ENCODE measurements around the gene ITGAV.

DNA sequence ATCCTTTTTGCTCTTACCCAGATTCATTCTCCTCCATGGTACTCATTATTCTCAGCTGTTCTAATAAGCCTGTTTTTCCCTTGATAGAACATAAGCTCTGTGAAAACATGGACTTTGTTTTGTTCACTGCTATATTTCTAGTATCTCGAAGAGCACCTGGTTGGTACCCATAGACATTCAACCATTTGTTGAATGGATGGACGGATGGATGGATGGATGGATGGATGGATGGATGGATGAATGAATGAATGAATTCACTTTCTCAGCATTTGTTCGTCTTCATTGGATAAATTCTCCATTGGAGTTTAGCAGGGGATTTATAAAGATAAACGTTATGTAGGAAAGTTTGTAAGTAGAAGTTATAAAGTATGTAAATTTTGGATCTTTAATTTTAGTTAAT lies 106.9 kb downstream of the ITGAV start:
- TF ChIP-seq CTCF (IDR thresholded peaks at IDR 0.05) (no peak), EP300 (IDR thresholded peaks at IDR 0.05) (no peak)

Data from gastroesophageal sphincter (tissue), 3 donors.